OCI-LY7 (cell line): ENCODE measurements around the gene MAB21L1.

Experiments used
- EZH2phosphoT487 ChIP-seq: fragments of 200-600 bp; sonication (generic); IDR thresholded peaks from 2 replicates; pipeline ENCODE4 v1.6.1; 2018; ENCODE audit warnings: low read depth, borderline replicate concordance, mild to moderate bottlenecking, mixed run types, antibody characterized with exemption, low read length, moderate library complexity, mixed read lengths
- TF ChIP-seq, protein P1 (sequence below): fragments of 200-600 bp; sonication (generic); conservative IDR thresholded peaks from 2 replicates; pipeline ENCODE4 v1.5.1; 2014; ENCODE audit warnings: mild to moderate bottlenecking, antibody characterized with exemption, low read length, moderate library complexity, mixed read lengths

DNA sequence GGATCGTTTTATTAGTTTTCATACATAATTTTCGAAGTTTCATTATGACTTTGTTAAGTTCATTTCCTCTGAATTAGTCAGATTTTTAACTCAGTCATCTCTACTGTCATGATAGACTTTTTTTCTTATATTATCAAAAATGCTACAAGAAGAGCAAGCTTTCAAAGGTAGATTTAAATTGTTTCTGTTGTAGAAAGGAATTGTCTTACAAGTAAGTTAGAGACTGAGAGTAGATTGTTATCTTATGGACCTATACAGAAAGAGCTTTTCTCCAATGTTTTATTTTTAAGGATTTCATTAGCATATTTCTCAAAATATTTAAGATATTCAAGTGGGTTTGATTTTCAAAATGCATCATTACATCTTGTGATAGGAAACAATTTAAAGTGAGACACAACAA, 2.7 kb downstream of the MAB21L1 start:
- TF ChIP-seq, protein P1, sequence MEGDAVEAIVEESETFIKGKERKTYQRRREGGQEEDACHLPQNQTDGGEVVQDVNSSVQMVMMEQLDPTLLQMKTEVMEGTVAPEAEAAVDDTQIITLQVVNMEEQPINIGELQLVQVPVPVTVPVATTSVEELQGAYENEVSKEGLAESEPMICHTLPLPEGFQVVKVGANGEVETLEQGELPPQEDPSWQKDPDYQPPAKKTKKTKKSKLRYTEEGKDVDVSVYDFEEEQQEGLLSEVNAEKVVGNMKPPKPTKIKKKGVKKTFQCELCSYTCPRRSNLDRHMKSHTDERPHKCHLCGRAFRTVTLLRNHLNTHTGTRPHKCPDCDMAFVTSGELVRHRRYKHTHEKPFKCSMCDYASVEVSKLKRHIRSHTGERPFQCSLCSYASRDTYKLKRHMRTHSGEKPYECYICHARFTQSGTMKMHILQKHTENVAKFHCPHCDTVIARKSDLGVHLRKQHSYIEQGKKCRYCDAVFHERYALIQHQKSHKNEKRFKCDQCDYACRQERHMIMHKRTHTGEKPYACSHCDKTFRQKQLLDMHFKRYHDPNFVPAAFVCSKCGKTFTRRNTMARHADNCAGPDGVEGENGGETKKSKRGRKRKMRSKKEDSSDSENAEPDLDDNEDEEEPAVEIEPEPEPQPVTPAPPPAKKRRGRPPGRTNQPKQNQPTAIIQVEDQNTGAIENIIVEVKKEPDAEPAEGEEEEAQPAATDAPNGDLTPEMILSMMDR, result no peak
- TF ChIP-seq EZH2phosphoT487, result no peak
